H9 (cell line): Measurements from ENCODE around the gene ITPA. TPM values are rescaled to one million over a fixed set of nuclear protein-coding genes. Genes with fewer than 3 reads are reported as not detected.

Source experiments
- DNase-seq: peaks from one replicate; pipeline ENCODE4 v3.0.0-alpha.2; 2017
- H2AFZ ChIP-seq: one replicate; pipeline ENCODE4 v1.6.1; 2013; ENCODE audit warnings: mild to moderate bottlenecking, low read length, control low read depth, moderate library complexity
- H2AK5ac ChIP-seq: 2 replicates; pipeline ENCODE4 v1.6.1; 2013; ENCODE audit warnings: low read length, control low read depth, mixed read lengths; ENCODE audit not compliant: insufficient read length
- H2BK120ac ChIP-seq: one replicate; pipeline ENCODE4 v1.6.1; 2013; ENCODE audit warnings: low read depth, mild to moderate bottlenecking, low read length, control low read depth, inconsistent platforms; ENCODE audit not compliant: poor library complexity, severe bottlenecking
- H2BK12ac ChIP-seq: 2 replicates; pipeline ENCODE4 v1.6.1; 2013; ENCODE audit warnings: low read length, control low read depth, mixed read lengths, low read depth; ENCODE audit not compliant: insufficient read length
- H2BK15ac ChIP-seq: 2 replicates; pipeline ENCODE4 v1.6.1; 2013; ENCODE audit warnings: low read depth, low read length, control low read depth
- H2BK20ac ChIP-seq: one replicate; pipeline ENCODE4 v1.6.1; 2013; ENCODE audit warnings: low read depth, mild to moderate bottlenecking, low read length, control low read depth, inconsistent platforms; ENCODE audit not compliant: poor library complexity, severe bottlenecking
- H2BK5ac ChIP-seq: 2 replicates; pipeline ENCODE4 v1.6.1; 2013; ENCODE audit warnings: low read length, control low read depth, mixed read lengths; ENCODE audit not compliant: insufficient read length
- H3K14ac ChIP-seq: 2 replicates; pipeline ENCODE4 v1.6.1; 2013; ENCODE audit warnings: low read length, control low read depth; ENCODE audit not compliant: insufficient read depth
- H3K18ac ChIP-seq: 2 replicates; pipeline ENCODE4 v1.6.1; 2013; ENCODE audit warnings: low read depth, mild to moderate bottlenecking, mixed read lengths, low read length, control low read depth; ENCODE audit not compliant: insufficient read length
- H3K23ac ChIP-seq: 2 replicates; pipeline ENCODE4 v1.6.1; 2013; ENCODE audit warnings: low read length, control low read depth, mixed read lengths, low read depth; ENCODE audit not compliant: insufficient read length
- H3K23me2 ChIP-seq: 2 replicates; pipeline ENCODE4 v1.6.1; 2013; ENCODE audit warnings: low read depth, mild to moderate bottlenecking, mixed read lengths, low read length, control low read depth; ENCODE audit not compliant: insufficient read length, poor library complexity, severe bottlenecking
- H3K27ac ChIP-seq: 2 replicates; pipeline ENCODE4 v1.5.1; 2013; ENCODE audit warnings: low read length, control low read depth, mixed read lengths, low read depth; ENCODE audit not compliant: insufficient read length
- H3K27me3 ChIP-seq: 2 replicates; pipeline ENCODE4 v1.6.1; 2013; ENCODE audit warnings: low read length, control low read depth, inconsistent platforms; ENCODE audit not compliant: insufficient read depth
- H3K4ac ChIP-seq: 2 replicates; pipeline ENCODE4 v1.6.1; 2013; ENCODE audit warnings: low read depth, mild to moderate bottlenecking, control low read depth, inconsistent platforms, low read length, moderate library complexity
- H3K4me1 ChIP-seq: 2 replicates; pipeline ENCODE4 v1.6.1; 2013; ENCODE audit warnings: low read length, control low read depth, inconsistent platforms; ENCODE audit not compliant: insufficient read depth
- H3K4me2 ChIP-seq: 2 replicates; pipeline ENCODE4 v1.6.1; 2013; ENCODE audit warnings: low read length, control low read depth, mixed read lengths; ENCODE audit not compliant: insufficient read length, insufficient read depth
- H3K56ac ChIP-seq: 2 replicates; pipeline ENCODE4 v1.6.1; 2013; ENCODE audit warnings: low read depth, mild to moderate bottlenecking, mixed read lengths, low read length, control low read depth; ENCODE audit not compliant: insufficient read length
- H3K79me1 ChIP-seq: 2 replicates; pipeline ENCODE4 v1.6.1; 2013; ENCODE audit warnings: low read depth, mild to moderate bottlenecking, moderate library complexity, low read length, control low read depth, inconsistent platforms; ENCODE audit not compliant: insufficient read depth, poor library complexity, severe bottlenecking
- H3K79me2 ChIP-seq: 2 replicates; pipeline ENCODE4 v1.6.1; 2013; ENCODE audit warnings: low read length, control low read depth, inconsistent platforms; ENCODE audit not compliant: insufficient read depth
- H3K9ac ChIP-seq: 2 replicates; pipeline ENCODE4 v1.6.1; 2013; ENCODE audit warnings: low read length, control low read depth, mixed read lengths; ENCODE audit not compliant: insufficient read length; ENCODE audit errors: extremely low read depth
- H3K9me3 ChIP-seq: one replicate; pipeline ENCODE4 v1.6.1; 2013; ENCODE audit warnings: low read depth, low read length, inconsistent platforms; ENCODE audit not compliant: control insufficient read depth
- H3T11ph ChIP-seq: one replicate; pipeline ENCODE4 v1.6.1; 2013; ENCODE audit warnings: mild to moderate bottlenecking, low read length, control low read depth, inconsistent platforms
- H4K20me1 ChIP-seq: one replicate; pipeline ENCODE4 v1.6.1; 2013; ENCODE audit not compliant: control insufficient read depth, insufficient read length, insufficient read depth
- H4K5ac ChIP-seq: 2 replicates; pipeline ENCODE4 v1.6.1; 2013; ENCODE audit warnings: low read depth, mild to moderate bottlenecking, mixed read lengths, low read length, control low read depth; ENCODE audit not compliant: insufficient read length
- H4K8ac ChIP-seq: replicated peaks from 2 replicates; pipeline ENCODE4 v1.6.1; 2013; ENCODE audit warnings: low read length, control low read depth, mixed read lengths, low read depth; ENCODE audit not compliant: insufficient read length
- H4K91ac ChIP-seq: 2 replicates; pipeline ENCODE4 v1.6.1; 2013; ENCODE audit warnings: low read depth, mild to moderate bottlenecking, moderate library complexity, mixed read lengths, low read length, control low read depth; ENCODE audit not compliant: insufficient read length
- H3K27ac Mint-ChIP-seq, 3 experiments: 2 replicates in 2 of 3; 3 replicates in 1 of 3; pipeline ENCODE4 v1.8.0; 2020 to 2021; ENCODE audit warnings: mixed read lengths in 3 of 3, mild to moderate bottlenecking in 1 of 3, moderate library complexity in 1 of 3
- H3K27me3 Mint-ChIP-seq: 2 replicates; pipeline ENCODE4 v1.8.0; 2021; ENCODE audit warnings: low read depth, mild to moderate bottlenecking, moderate library complexity, mixed read lengths
- H3K36me3 Mint-ChIP-seq, 3 experiments: 2 replicates in 2 of 3; 3 replicates in 1 of 3; pipeline ENCODE4 v1.8.0; 2020 to 2021; ENCODE audit warnings: low read depth in 3 of 3, mixed read lengths in 3 of 3; ENCODE audit not compliant: insufficient read depth in 1 of 3
- H3K4me1 Mint-ChIP-seq, 2 experiments: 2 replicates each; pipeline ENCODE4 v1.8.0; 2020; ENCODE audit warnings: mixed read lengths in 2 of 2
- H3K4me3 Mint-ChIP-seq, 2 experiments: 2 replicates in 1 of 2; 3 replicates in 1 of 2; pipeline ENCODE4 v1.8.0; 2020 to 2021; ENCODE audit warnings: mild to moderate bottlenecking in 2 of 2, mixed read lengths in 2 of 2, moderate library complexity in 1 of 2
- H3K9me3 Mint-ChIP-seq, 2 experiments: 2 replicates in 1 of 2; 3 replicates in 1 of 2; pipeline ENCODE4 v1.8.0; 2020; ENCODE audit warnings: mild to moderate bottlenecking in 2 of 2, mixed read lengths in 2 of 2, moderate library complexity in 1 of 2
- WGBS: extraction: QIAGEN DNeasy Blood & Tissue Kit; methylation state at CpG from one replicate; pipeline ENCODE4 v1.1.7; 2013; ENCODE audit warnings: missing lambda C conversion rate, low lambda C conversion rate, mixed read lengths; ENCODE audit not compliant: insufficient read length; ENCODE audit errors: extremely low coverage; 5-methylcytosine and 5-hydroxymethylcytosine counted together
- total RNA-seq: library from RNA; stranded (reverse); gene quantifications from 2 replicates; pipeline ENCODE4 v1.2.1, GENCODE V29; 2021
- TF ChIP-seq, protein P1 (sequence below): fragments of 200-600 bp; sonication (generic); conservative IDR thresholded peaks from 3 replicates; pipeline ENCODE4 v1.8.0; 2021; ENCODE audit warnings: antibody characterized with exemption, mild to moderate bottlenecking

Gene ITPA
- total RNA-seq, 1 experiment from 2014 or later, result 74.5 TPM

- Histone ChIP-seq H3K18ac (no peak overlapping the region), H2BK12ac (no peak overlapping the region), H3K27ac (no peak overlapping the region), H3K27me3 (no peaks in the 10 kb centered on the region), H3K4me2 (no peak overlapping the region), H2BK20ac (no peak overlapping the region), H4K20me1 (no peaks in the 10 kb centered on the region), H3K23me2 (peaks cover 9% of the 10 kb centered on the region), H3K9ac (no peak overlapping the region), H2AK5ac (no peak overlapping the region), H4K91ac (no peak overlapping the region), H3K79me1 (no peaks in the 10 kb centered on the region), H3K14ac (no peak overlapping the region), H3T11ph (no peak overlapping the region), H3K56ac (no peak overlapping the region), H3K23ac (no peak overlapping the region), H4K8ac (no peak overlapping the region), H3K79me2 (peaks cover 3% of the 10 kb centered on the region; the same call in 1 of the 2 replicates), H2BK15ac (no peak overlapping the region), H3K9me3 (no peaks in the 10 kb centered on the region), H2BK5ac (no peak overlapping the region), H2BK120ac (no peak overlapping the region), H3K4me1 (no peaks in the 10 kb centered on the region; the same call in 1 of the 2 replicates), H4K5ac (no peak overlapping the region), H2AFZ (no peak overlapping the region), H3K4ac (no peak overlapping the region)
- peaks cover 15 to 23% of the 10 kb centered on the region in 2 experiments for H3K4me1 Mint-ChIP-seq
- peaks cover 2% of the 10 kb centered on the region; the same call in 1 of the 2 replicates for H3K27me3 Mint-ChIP-seq
- DNase-seq, result no peak
- no peaks in the 10 kb centered on the region; a peak in 1 of 5 replicates for H3K9me3 Mint-ChIP-seq
- WGBS, result no CpG with 5 or more reads among the region's 32 CpGs
- H3K27ac Mint-ChIP-seq, result no peak overlapping the region
- TF ChIP-seq, protein P1, sequence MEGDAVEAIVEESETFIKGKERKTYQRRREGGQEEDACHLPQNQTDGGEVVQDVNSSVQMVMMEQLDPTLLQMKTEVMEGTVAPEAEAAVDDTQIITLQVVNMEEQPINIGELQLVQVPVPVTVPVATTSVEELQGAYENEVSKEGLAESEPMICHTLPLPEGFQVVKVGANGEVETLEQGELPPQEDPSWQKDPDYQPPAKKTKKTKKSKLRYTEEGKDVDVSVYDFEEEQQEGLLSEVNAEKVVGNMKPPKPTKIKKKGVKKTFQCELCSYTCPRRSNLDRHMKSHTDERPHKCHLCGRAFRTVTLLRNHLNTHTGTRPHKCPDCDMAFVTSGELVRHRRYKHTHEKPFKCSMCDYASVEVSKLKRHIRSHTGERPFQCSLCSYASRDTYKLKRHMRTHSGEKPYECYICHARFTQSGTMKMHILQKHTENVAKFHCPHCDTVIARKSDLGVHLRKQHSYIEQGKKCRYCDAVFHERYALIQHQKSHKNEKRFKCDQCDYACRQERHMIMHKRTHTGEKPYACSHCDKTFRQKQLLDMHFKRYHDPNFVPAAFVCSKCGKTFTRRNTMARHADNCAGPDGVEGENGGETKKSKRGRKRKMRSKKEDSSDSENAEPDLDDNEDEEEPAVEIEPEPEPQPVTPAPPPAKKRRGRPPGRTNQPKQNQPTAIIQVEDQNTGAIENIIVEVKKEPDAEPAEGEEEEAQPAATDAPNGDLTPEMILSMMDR, result no peak
- H3K4me3 Mint-ChIP-seq, result no peak overlapping the region
- peaks cover 5 to 21% (median 7%) of the 10 kb centered on the region in 3 experiments; a peak in 4 of 7 replicates for H3K36me3 Mint-ChIP-seq
Observed at GRCh38 chr20:3164043-3164762, 45.1 kb upstream of the ITPA start.
